Activated B cell treated with CpG ODN at 0.5 μM for 24 hours (primary cell): ENCODE results near the gene PRKRIP1. TPM values are rescaled to one million over a fixed set of nuclear protein-coding genes. Genes with fewer than 3 reads are reported as not detected.
A peak's percentile ranks its signal among the peaks of the same experiment; 100 is the strongest.
"Not testable (repeated sequence)": the region's sequence is repeated elsewhere in the genome, so short reads cannot be mapped to it uniquely, and the experiment has no call there.

Experiments used
- ATAC-seq: fragments of 200-7000 bp; cut with Tn5 transposase; one replicate; pipeline ENCODE4 v1.10.0; 2021; ENCODE audit warnings: low read depth, mild to moderate bottlenecking, moderate library complexity
- CTCF ChIA-PET: fragments of 350-600 bp; sonication (Branson Sonifier 250); formaldehyde crosslinking; loops from one replicate; lab custom pipeline; 2021; ENCODE audit warnings: antibody characterized with exemption; lab: Charles Lee
- POLR2A ChIA-PET: fragments of 350-600 bp; sonication (Branson Sonifier 250); formaldehyde crosslinking; loops from one replicate; lab custom pipeline; 2021; ENCODE audit warnings: antibody characterized with exemption; lab: Charles Lee
- DNase-seq: peaks from one replicate; pipeline ENCODE4 v3.0.0; 2022
- H3K27ac Mint-ChIP-seq: one replicate; pipeline ENCODE4 v1.8.0; 2020; ENCODE audit warnings: mixed read lengths
- H3K27me3 Mint-ChIP-seq: one replicate; pipeline ENCODE4 v1.8.0; 2021; ENCODE audit warnings: mixed read lengths
- H3K36me3 Mint-ChIP-seq: one replicate; pipeline ENCODE4 v1.8.0; 2021; ENCODE audit warnings: low read depth, mixed read lengths
- H3K4me1 Mint-ChIP-seq: one replicate; pipeline ENCODE4 v1.8.0; 2021; ENCODE audit warnings: mixed read lengths
- H3K4me3 Mint-ChIP-seq: one replicate; pipeline ENCODE4 v1.8.0; 2020; ENCODE audit warnings: mild to moderate bottlenecking, mixed read lengths
- H3K9me3 Mint-ChIP-seq: one replicate; pipeline ENCODE4 v1.8.0; 2020; ENCODE audit warnings: mixed read lengths
- intact Hi-C: fragments of 100-400 bp; cut with micrococcal nuclease; formaldehyde crosslinking; loops from one replicate; pipeline ENCODE4 v1.15.1; 2024
- total RNA-seq: library from RNA; stranded (reverse); gene quantifications from 2 replicates; pipeline ENCODE4 v1.2.3, GENCODE V29; 2022
- TF ChIP-seq, protein P1 (sequence below): fragments of 200-600 bp; IDR thresholded peaks from one replicate; pipeline ENCODE4 v1.8.0; 2022; ENCODE audit warnings: antibody characterized with exemption, mild to moderate bottlenecking

Gene PRKRIP1, protein sequence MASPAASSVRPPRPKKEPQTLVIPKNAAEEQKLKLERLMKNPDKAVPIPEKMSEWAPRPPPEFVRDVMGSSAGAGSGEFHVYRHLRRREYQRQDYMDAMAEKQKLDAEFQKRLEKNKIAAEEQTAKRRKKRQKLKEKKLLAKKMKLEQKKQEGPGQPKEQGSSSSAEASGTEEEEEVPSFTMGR
- 38.8 and 39.7 TPM in 2 replicates for total RNA-seq

DNA sequence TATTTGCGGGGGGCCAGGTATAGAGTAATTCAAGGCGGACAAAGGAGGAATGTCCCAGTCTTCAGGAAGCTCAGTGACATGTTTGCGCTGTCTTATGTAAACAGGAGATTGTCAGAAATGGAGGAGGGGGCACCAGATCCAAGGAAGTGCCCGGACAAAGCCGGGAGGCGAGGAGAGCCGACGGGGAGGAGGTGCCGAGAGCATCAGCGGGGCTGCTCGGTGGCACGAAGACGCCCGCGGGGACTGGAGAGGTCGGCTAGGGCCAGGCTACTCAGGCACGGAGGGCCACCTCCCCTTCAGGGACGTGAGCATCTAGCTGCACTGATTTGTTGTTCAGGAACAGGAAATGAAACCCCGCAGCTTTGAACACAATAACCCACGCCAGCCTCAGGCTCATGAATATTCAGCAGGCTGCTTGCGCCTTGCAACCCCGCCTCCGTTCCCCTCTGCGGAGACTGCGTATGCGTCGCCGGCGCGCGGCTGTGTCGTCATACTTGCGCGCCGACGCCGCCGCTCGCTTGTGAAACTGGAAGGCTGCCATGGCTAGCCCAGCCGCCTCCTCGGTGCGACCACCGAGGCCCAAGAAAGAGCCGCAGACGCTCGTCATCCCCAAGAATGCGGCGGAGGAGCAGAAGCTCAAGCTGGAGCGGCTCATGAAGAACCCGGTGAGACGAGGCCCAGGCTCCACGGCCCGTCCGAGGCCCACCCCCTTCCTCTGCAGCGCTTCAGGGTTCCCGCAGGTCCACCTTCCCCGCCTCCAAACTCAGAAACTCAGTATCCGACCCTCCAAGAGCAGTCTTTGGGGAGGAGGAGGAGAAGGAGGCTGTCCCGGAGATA is at the start of gene PRKRIP1:
Gene PRKRIP1, plus strand, starts transcription at position 491 of the 837 bp plus-strand sequence. Its CDS starts 49 bp downstream, at position 540.
- Mint-ChIP-seq H3K27me3 (no peaks in the 10 kb centered on the region), H3K9me3 (no peaks in the 10 kb centered on the region), H3K36me3 (peaks cover 36% of the 10 kb centered on the region), H3K27ac (peak within 1 kb of the TSS; percentile 96), H3K4me1 (peaks cover 34% of the 10 kb centered on the region), H3K4me3 (peak within 1 kb of the TSS; percentile 93)
- TF ChIP-seq, protein P1, sequence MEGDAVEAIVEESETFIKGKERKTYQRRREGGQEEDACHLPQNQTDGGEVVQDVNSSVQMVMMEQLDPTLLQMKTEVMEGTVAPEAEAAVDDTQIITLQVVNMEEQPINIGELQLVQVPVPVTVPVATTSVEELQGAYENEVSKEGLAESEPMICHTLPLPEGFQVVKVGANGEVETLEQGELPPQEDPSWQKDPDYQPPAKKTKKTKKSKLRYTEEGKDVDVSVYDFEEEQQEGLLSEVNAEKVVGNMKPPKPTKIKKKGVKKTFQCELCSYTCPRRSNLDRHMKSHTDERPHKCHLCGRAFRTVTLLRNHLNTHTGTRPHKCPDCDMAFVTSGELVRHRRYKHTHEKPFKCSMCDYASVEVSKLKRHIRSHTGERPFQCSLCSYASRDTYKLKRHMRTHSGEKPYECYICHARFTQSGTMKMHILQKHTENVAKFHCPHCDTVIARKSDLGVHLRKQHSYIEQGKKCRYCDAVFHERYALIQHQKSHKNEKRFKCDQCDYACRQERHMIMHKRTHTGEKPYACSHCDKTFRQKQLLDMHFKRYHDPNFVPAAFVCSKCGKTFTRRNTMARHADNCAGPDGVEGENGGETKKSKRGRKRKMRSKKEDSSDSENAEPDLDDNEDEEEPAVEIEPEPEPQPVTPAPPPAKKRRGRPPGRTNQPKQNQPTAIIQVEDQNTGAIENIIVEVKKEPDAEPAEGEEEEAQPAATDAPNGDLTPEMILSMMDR: no peak
- intact Hi-C loops: loop anchor here (1.0 to 10.0 kb wide), 6 partner anchors 30 to 651 kb away; partner anchors contain the start of genes ALKBH4, LRWD1 and SH2B2
- ATAC-seq: peak; percentile 98
- DNase-seq: peak; percentile 72
- CTCF ChIA-PET: interaction anchor here (0.9 to 6.0 kb wide), 6 partner anchors 8 to 117 kb away, joined by 3 to 91 read pairs (median 8); partner anchors contain the start of gene SH2B2
- POLR2A ChIA-PET: interaction anchor here (0.5 to 4.9 kb wide), 23 partner anchors 10 to 653 kb away, joined by 3 to 34 read pairs (median 4); partner anchors contain the start of genes ALKBH4, LRWD1 and SH2B2

DNA sequence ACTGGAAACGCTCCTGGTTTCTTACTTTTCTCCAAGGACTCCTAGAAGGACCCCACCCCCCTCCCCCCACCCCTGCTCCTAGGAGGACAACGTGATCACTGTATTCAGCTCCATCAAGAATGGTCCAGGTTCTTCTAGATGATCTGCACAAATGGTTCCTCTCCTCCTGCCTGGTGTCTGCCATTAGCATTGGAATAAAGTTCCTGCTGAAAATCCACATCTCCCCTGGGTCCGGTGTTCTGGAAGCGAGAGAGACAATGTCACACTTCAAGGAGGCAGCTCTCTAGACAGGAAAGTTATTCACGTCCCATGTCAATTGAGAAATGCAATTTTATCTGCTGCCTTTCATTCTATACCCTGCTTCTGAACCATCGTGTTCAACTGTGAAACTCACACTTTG is 49.2 kb upstream of the PRKRIP1 start:
- H3K36me3 Mint-ChIP-seq, H3K9me3 Mint-ChIP-seq, DNase-seq, H3K27ac Mint-ChIP-seq, H3K4me3 Mint-ChIP-seq, H3K4me1 Mint-ChIP-seq, ATAC-seq, POLR2A ChIA-PET, intact Hi-C loops, H3K27me3 Mint-ChIP-seq, CTCF ChIA-PET: not testable (repeated sequence)

DNA sequence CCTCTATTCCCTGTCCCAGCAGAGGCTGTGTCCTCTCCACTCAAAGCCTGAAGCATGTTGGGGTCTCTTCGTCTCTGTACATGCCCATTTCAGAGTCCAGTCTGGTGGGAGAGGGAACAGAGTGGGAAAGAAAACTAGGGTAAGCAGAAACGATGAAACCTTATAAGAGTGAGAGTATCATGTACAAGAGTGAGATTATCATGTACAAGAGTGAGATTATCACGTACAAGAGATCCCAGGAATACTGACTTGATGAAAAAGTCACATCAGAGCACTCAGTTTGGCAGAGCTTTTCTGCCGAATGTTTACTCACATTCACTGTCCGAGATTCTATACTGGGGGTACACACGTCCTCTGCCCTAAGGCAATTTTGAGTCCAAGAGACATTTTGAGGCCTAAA is 39.8 kb upstream of the PRKRIP1 start, which contains the start of gene SPDYE6:
Gene SPDYE6, minus strand, starts transcription at position 101 of the 400 bp plus-strand sequence. CDS start 421 bp downstream, outside the sequence.
- CTCF ChIA-PET, H3K27ac Mint-ChIP-seq, H3K27me3 Mint-ChIP-seq: not testable (repeated sequence)

DNA sequence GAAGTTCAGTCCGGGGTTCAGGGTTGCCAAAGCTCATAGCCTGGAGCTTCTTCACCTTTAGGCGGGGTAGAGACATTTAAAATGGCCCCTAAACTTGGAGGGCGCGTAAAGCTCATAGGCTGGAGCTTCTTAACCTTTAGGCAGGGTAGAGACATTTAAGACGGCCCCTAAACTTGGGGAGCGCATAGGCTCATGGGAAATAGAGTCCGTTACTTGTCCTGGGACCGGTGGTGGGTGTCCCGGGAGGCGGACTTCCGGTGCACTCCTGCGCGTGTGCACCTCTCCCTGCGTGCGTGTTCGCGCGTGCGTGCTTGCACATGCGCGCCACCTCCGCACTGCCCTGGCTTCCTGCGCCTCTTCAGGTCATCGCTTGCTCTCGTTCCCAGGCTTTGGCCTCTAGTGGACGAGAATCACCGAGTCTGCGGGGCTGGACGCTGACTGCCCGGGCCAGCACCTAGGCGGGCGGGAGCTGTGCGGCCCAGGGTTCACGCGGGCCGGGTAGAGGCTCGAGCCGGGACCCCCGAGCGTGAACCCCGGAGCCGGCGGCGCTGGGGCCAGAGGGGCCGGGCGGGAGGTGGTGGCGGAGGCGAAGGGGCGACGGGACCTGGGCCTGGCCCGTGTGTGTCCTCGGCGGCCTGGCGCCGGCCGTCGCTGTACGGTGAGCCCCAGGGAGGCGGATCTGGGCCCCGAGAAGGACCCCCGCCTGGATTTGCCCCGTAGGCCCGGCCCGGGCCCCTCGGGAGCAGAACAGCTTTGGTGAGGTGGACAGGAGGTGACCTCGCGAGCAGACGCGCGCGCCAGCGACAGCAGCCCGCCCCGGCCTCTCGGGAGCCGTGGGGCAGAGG is 32.4 kb upstream of the PRKRIP1 start:
- H3K27me3 Mint-ChIP-seq: not testable (repeated sequence)
- peak overlapping the region; percentile 70 for H3K27ac Mint-ChIP-seq
- peak; percentile 98 for ATAC-seq

More for the DNA sequence above, 39.8 kb upstream of the PRKRIP1 start, which contains the start of gene SPDYE6:
- ATAC-seq, H3K9me3 Mint-ChIP-seq, H3K36me3 Mint-ChIP-seq, H3K4me1 Mint-ChIP-seq, intact Hi-C loops, DNase-seq, POLR2A ChIA-PET, H3K4me3 Mint-ChIP-seq: not testable (repeated sequence)

DNA sequence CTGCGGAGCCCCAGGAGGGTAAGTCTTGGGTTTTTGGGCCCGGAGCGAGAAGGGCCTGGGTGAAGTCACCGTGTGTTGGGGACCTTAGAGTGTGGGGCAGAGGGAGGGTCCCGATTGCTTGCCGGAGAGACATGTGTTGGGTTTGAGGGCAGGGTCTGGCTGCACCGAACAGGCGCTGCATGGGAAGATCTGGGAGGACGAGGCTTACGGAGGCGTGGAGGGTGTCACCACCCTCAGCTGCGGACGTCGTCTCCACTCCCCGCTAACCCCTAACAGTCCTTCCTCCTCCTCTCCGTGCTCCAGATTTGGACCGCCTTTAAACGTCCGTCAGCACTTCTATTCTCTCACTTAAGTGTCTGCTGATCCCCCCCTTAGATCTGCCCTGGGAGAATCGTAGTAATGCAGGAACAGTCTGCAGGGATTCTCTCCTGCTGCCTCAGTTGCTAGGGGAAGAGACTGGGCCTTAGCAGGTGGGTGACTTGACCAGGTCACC is 31.7 kb upstream of the PRKRIP1 start:
- ATAC-seq, H3K27me3 Mint-ChIP-seq, CTCF ChIA-PET, H3K9me3 Mint-ChIP-seq, DNase-seq: not testable (repeated sequence)
- POLR2A ChIA-PET: interaction anchor here (1.3 to 2.5 kb wide), 2 partner anchors 57 to 77 kb away, joined by 6 to 18 read pairs; partner anchors contain the start of gene SH2B2
- Mint-ChIP-seq H3K36me3 (peaks cover 17% of the 10 kb centered on the region), H3K4me1 (peaks cover 16% of the 10 kb centered on the region), H3K27ac (peak overlapping the region; percentile 63), H3K4me3 (peak overlapping the region; percentile 86)
- intact Hi-C loops: loop anchor here (5.0 kb wide), 3 partner anchors 33 to 1147 kb away; partner anchors contain the start of genes PLOD3, PRKRIP1 and ZNHIT1

More for the DNA sequence above, 32.4 kb upstream of the PRKRIP1 start:
- intact Hi-C loops: loop anchor here (1.0 to 5.0 kb wide), 4 partner anchors 34 to 1146 kb away; partner anchors contain the start of genes PLOD3, PRKRIP1 and ZNHIT1
- Mint-ChIP-seq H3K4me3 (peak overlapping the region; percentile 86), H3K36me3 (peaks cover 17% of the 10 kb centered on the region), H3K4me1 (peaks cover 16% of the 10 kb centered on the region)
- DNase-seq: peak; percentile 86
- not testable (repeated sequence) for H3K9me3 Mint-ChIP-seq
- ChIA-PET CTCF (interaction anchor here (0.7 to 1.5 kb wide), 3 partner anchors 70 to 83 kb away, joined by 3 read pairs; no protein-coding TSS in a partner anchor), POLR2A (interaction anchor here (0.6 to 2.5 kb wide), 8 partner anchors 56 to 1241 kb away, joined by 3 to 18 read pairs (median 5); partner anchors contain the start of genes ARMC10, FBXL13 and SH2B2)

DNA sequence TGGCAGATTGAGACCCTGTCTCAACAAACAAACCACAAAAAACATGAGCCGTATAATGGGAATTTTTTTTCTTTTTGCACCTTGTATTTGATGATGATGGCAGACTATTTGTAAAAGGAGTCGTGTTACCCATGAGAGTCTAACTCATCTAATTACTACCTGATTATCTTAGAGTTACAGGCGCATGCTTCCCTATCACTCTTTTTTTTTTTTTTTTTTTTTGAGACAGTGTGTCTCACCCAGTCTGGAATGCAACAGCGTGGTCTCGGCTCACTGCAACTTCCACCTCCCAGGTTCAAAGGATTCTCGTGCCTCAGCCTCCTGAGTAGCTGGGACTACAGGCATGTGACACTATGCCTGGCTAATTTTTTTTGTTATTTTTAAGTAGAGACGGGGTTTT is 30.8 kb upstream of the PRKRIP1 start:
- ATAC-seq, H3K27me3 Mint-ChIP-seq, H3K9me3 Mint-ChIP-seq, H3K27ac Mint-ChIP-seq, DNase-seq, intact Hi-C loops, CTCF ChIA-PET: not testable (repeated sequence)
- peaks cover 16% of the 10 kb centered on the region for H3K4me1 Mint-ChIP-seq
- peaks cover 23% of the 10 kb centered on the region for H3K36me3 Mint-ChIP-seq
- peak overlapping the region; percentile 35 for H3K4me3 Mint-ChIP-seq
- POLR2A ChIA-PET: interaction anchor here (2.5 kb wide), 1 partner anchor 78 kb away, joined by 18 read pairs; the partner anchor contains the start of gene SH2B2

DNA sequence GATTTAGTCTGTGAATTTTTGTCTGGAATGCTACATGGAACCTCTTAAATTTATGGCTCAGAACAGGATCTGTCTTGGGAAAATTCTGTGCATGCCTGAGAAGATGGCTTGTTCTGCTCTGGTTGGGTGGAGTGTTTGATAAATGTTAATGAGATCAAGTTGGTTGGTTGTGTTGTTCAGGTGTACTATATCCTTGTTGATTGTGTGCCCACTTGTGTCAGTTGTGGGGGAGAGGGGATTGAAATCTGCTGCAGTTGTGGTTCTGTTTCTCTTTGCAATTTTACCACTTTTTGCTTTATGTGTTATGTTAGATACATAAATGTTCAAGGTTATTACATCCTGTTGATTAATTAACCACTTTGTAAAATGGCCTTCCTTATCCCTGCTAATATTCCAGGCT is 26.1 kb upstream of the PRKRIP1 start:
- H3K36me3 Mint-ChIP-seq: peaks cover 43% of the 10 kb centered on the region
- POLR2A ChIA-PET, DNase-seq, intact Hi-C loops, H3K27ac Mint-ChIP-seq, H3K9me3 Mint-ChIP-seq, H3K27me3 Mint-ChIP-seq, H3K4me3 Mint-ChIP-seq, CTCF ChIA-PET, ATAC-seq: not testable (repeated sequence)
- H3K4me1 Mint-ChIP-seq: peaks cover 11% of the 10 kb centered on the region

DNA sequence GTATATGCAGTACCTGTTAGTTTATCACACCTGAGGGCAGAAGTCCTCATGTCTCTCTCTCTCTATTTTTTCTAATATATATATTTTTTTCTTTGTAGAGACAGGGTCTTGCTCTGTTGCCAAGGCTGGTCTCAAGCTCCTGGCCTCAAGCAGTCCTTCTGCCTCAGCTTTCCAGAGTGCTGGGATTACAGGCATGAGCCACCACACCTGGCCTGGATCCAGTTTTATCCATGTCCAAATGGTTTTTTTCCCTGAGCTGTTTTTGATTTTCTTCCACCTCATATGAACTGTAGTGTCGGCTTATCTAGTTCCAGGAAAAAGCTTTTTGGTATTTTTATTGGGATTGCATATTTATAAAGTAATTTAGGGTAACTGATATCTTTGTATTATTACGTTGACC is 23.4 kb upstream of the PRKRIP1 start:
- H3K9me3 Mint-ChIP-seq, ATAC-seq, intact Hi-C loops, H3K4me3 Mint-ChIP-seq, POLR2A ChIA-PET, H3K27me3 Mint-ChIP-seq, H3K27ac Mint-ChIP-seq, CTCF ChIA-PET, H3K4me1 Mint-ChIP-seq, DNase-seq: not testable (repeated sequence)
- H3K36me3 Mint-ChIP-seq: peaks cover 45% of the 10 kb centered on the region
